GM23338 (cell line): ENCODE data around the gene DDX31. TPM values are rescaled to one million over a fixed set of nuclear protein-coding genes. Genes with fewer than 3 reads are reported as not detected.

ENCODE experiments used
- ATAC-seq: fragments of 200-7000 bp; cut with Tn5 transposase; 3 replicates; pipeline ENCODE4 v1.9.1; 2020
- DNase-seq: peaks from one replicate; pipeline ENCODE4 v3.0.0-alpha.2; 2015; ENCODE audit warnings: low spot score
- H2AFZ ChIP-seq: fragments of 200-600 bp; sonication (generic); 2 replicates; pipeline ENCODE4 v1.8.0; 2016; ENCODE audit warnings: antibody characterized with exemption, mild to moderate bottlenecking, moderate library complexity
- H3F3A ChIP-seq: fragments of 200-600 bp; sonication (generic); replicated peaks from 2 replicates; pipeline ENCODE4 v1.8.0; 2017; ENCODE audit warnings: antibody characterized with exemption, mixed run types, low read depth
- H3K27ac ChIP-seq: fragments of 200-600 bp; sonication (generic); 2 replicates; pipeline ENCODE4 v1.6.1; 2016; ENCODE audit warnings: low read depth
- H3K27me3 ChIP-seq: fragments of 200-600 bp; sonication (generic); 2 replicates; pipeline ENCODE4 v1.8.0; 2016; ENCODE audit warnings: mild to moderate bottlenecking, mixed run types, moderate library complexity; ENCODE audit not compliant: insufficient read depth
- H3K36me3 ChIP-seq: fragments of 200-600 bp; sonication (generic); 2 replicates; pipeline ENCODE4 v1.8.0; 2016; ENCODE audit warnings: mild to moderate bottlenecking; ENCODE audit not compliant: insufficient read depth
- H3K4me1 ChIP-seq: fragments of 200-600 bp; sonication (generic); 2 replicates; pipeline ENCODE4 v1.8.0; 2016; ENCODE audit warnings: mild to moderate bottlenecking, moderate library complexity; ENCODE audit not compliant: insufficient read depth
- H3K4me2 ChIP-seq: fragments of 200-600 bp; sonication (generic); 2 replicates; pipeline ENCODE4 v1.7.1; 2017; ENCODE audit warnings: mixed run types
- H3K4me3 ChIP-seq: fragments of 200-600 bp; sonication (generic); 2 replicates; pipeline ENCODE4 v1.6.1; 2016; ENCODE audit warnings: mixed run types
- H3K79me2 ChIP-seq: fragments of 200-600 bp; sonication (generic); replicated peaks from 2 replicates; pipeline ENCODE4 v1.8.0; 2017; ENCODE audit warnings: mild to moderate bottlenecking; ENCODE audit not compliant: insufficient read depth
- H3K9me2 ChIP-seq: fragments of 200-600 bp; sonication (generic); 2 replicates; pipeline ENCODE4 v1.8.0; 2017; ENCODE audit not compliant: insufficient read depth
- H4K20me1 ChIP-seq: fragments of 200-600 bp; sonication (generic); replicated peaks from 2 replicates; pipeline ENCODE4 v1.8.0; 2017; ENCODE audit warnings: mild to moderate bottlenecking; ENCODE audit not compliant: insufficient read depth
- H3K27ac Mint-ChIP-seq: 2 replicates; pipeline ENCODE4 v1.8.0; 2020; ENCODE audit warnings: inconsistent platforms, mild to moderate bottlenecking, moderate library complexity, mixed read lengths
- H3K27me3 Mint-ChIP-seq: 3 replicates; pipeline ENCODE4 v1.8.0; 2022; ENCODE audit warnings: low read depth, mild to moderate bottlenecking, moderate library complexity, mixed read lengths, inconsistent platforms; ENCODE audit not compliant: insufficient read depth, poor library complexity
- H3K36me3 Mint-ChIP-seq: 3 replicates; pipeline ENCODE4 v1.8.0; 2021; ENCODE audit warnings: low read depth, mild to moderate bottlenecking, inconsistent platforms, moderate library complexity, mixed read lengths
- H3K4me1 Mint-ChIP-seq: 3 replicates; pipeline ENCODE4 v1.8.0; 2020; ENCODE audit warnings: mild to moderate bottlenecking, inconsistent platforms, mixed read lengths
- H3K4me3 Mint-ChIP-seq: 3 replicates; pipeline ENCODE4 v1.8.0; 2021; ENCODE audit warnings: moderate library complexity, mild to moderate bottlenecking, inconsistent platforms, mixed read lengths
- H3K9me3 Mint-ChIP-seq: 3 replicates; pipeline ENCODE4 v1.8.0; 2020; ENCODE audit warnings: moderate library complexity, mild to moderate bottlenecking, inconsistent platforms, mixed read lengths
- CREB1 ChIP-seq: fragments of 250-450 bp; sonication (Bioruptor Pico); IDR thresholded peaks from 2 replicates; pipeline ENCODE4 v1.5.0; 2020; ENCODE audit warnings: low read depth, mild to moderate bottlenecking, moderate library complexity
- CTCF ChIP-seq, 2 experiments: fragments of 200-600 bp in 1 of 2; sonication (generic) in 1 of 2; conservative IDR thresholded peaks; 2 replicates each; pipeline versions ENCODE4 v1.5.1 to v1.6.1; 2016 to 2017; ENCODE audit warnings: antibody characterized with exemption in 2 of 2, low read depth in 2 of 2, mild to moderate bottlenecking in 2 of 2, moderate library complexity in 1 of 2
- ETS1 ChIP-seq: IDR thresholded peaks from 2 replicates; pipeline ENCODE4 v1.6.1; 2016; ENCODE audit warnings: antibody characterized with exemption
- EZH2 ChIP-seq: fragments of 200-600 bp; sonication (generic); IDR thresholded peaks from one replicate; pipeline ENCODE4 v1.8.0; 2017; ENCODE audit warnings: antibody characterized with exemption, mild to moderate bottlenecking, low read depth; ENCODE audit not compliant: unreplicated experiment
- EZH2phosphoT487 ChIP-seq: fragments of 200-600 bp; sonication (generic); IDR thresholded peaks from one replicate; pipeline ENCODE4 v1.8.1; 2018; ENCODE audit warnings: antibody characterized with exemption; ENCODE audit not compliant: unreplicated experiment
- JUNB ChIP-seq: IDR thresholded peaks from one replicate; pipeline ENCODE4 v1.6.1; 2016; ENCODE audit warnings: antibody characterized with exemption; ENCODE audit not compliant: unreplicated experiment
- NANOG ChIP-seq: IDR thresholded peaks from 2 replicates; pipeline ENCODE4 v1.6.1; 2016; ENCODE audit warnings: antibody characterized with exemption, borderline replicate concordance
- POLR2AphosphoS5 ChIP-seq: IDR thresholded peaks from 2 replicates; pipeline ENCODE4 v1.6.1; 2016; ENCODE audit warnings: antibody characterized with exemption, low read depth
- REST ChIP-seq: IDR thresholded peaks from one replicate; pipeline ENCODE4 v1.6.1; 2018; ENCODE audit warnings: antibody characterized with exemption; ENCODE audit not compliant: unreplicated experiment
- STAT1 ChIP-seq: IDR thresholded peaks from one replicate; pipeline ENCODE4 v1.6.1; 2016; ENCODE audit warnings: antibody characterized with exemption; ENCODE audit not compliant: unreplicated experiment
- ZNF114 ChIP-seq: fragments of 250-450 bp; sonication (Bioruptor Pico); IDR thresholded peaks from 2 replicates; pipeline ENCODE4 v1.5.0; 2020; ENCODE audit warnings: mild to moderate bottlenecking, moderate library complexity
- ZNF331 ChIP-seq: fragments of 250-450 bp; sonication (Bioruptor Pico); IDR thresholded peaks from 2 replicates; pipeline ENCODE4 v1.5.0; 2020; ENCODE audit warnings: low read depth, mild to moderate bottlenecking, moderate library complexity
- ZNF462 ChIP-seq: fragments of 250-450 bp; sonication (Bioruptor Pico); IDR thresholded peaks from 2 replicates; pipeline ENCODE4 v1.5.0; 2020; ENCODE audit warnings: mild to moderate bottlenecking, moderate library complexity
- polyA plus RNA-seq: library from polyadenylated mRNA; unstranded; fragments of >200 nt; fragmentation: Nextera tagmentation; extraction: Ambion mirVana; gene quantifications from 2 replicates; pipeline ENCODE4 v1.2.1, GENCODE V29; 2016
- total RNA-seq: library from RNA; depleted of rRNA; stranded (reverse); fragments of >200 nt; shearing (Covaris generic); gene quantifications from 2 replicates; pipeline ENCODE4 v1.2.3, GENCODE V29; 2014

DDX31 gene
- total and polyA plus RNA-seq, 2 experiments from 2014 or later: 14.8 to 23.5 TPM

GRCh38 chr9:132641216-132641615, 28.6 kb downstream of the DDX31 start:
- Histone ChIP-seq H3K79me2 (no peaks in the 10 kb centered on the region), H3K27me3 (no peaks in the 10 kb centered on the region), H3K4me3 (no peak overlapping the region), H3F3A (no peaks in the 10 kb centered on the region), H3K36me3 (peaks cover 19% of the 10 kb centered on the region; the same call in 1 of the 2 replicates), H3K4me1 (no peaks in the 10 kb centered on the region), H3K4me2 (no peak overlapping the region), H4K20me1 (peaks cover 16% of the 10 kb centered on the region; the same call in 1 of the 2 replicates), H2AFZ (no peak overlapping the region), H3K9me2 (no peaks in the 10 kb centered on the region), H3K27ac (no peak overlapping the region)
- Mint-ChIP-seq H3K4me1 (no peaks in the 10 kb centered on the region), H3K27ac (no peak overlapping the region), H3K36me3 (peaks cover 72% of the 10 kb centered on the region), H3K9me3 (no peaks in the 10 kb centered on the region), H3K27me3 (no peaks in the 10 kb centered on the region), H3K4me3 (no peak overlapping the region)
- TF ChIP-seq REST (no peak), NANOG (no peak), STAT1 (no peak), EZH2 (no peak), ZNF331 (CRISPR knock-in tag) (no peak), JUNB (no peak), CREB1 (CRISPR knock-in tag) (no peak), ZNF462 (CRISPR knock-in tag) (no peak), ZNF114 (CRISPR knock-in tag) (no peak), POLR2AphosphoS5 (no peak), CTCF (conservative IDR thresholded peaks at IDR 0.05; ENCODE audit: low read depth in 2 of 2) (no peak), EZH2phosphoT487 (no peak), ETS1 (no peak)
- DNase-seq: no peak
- ATAC-seq: no peak
